ENCODE results near the gene DEPDC4.

DEPDC4 gene

DNA sequence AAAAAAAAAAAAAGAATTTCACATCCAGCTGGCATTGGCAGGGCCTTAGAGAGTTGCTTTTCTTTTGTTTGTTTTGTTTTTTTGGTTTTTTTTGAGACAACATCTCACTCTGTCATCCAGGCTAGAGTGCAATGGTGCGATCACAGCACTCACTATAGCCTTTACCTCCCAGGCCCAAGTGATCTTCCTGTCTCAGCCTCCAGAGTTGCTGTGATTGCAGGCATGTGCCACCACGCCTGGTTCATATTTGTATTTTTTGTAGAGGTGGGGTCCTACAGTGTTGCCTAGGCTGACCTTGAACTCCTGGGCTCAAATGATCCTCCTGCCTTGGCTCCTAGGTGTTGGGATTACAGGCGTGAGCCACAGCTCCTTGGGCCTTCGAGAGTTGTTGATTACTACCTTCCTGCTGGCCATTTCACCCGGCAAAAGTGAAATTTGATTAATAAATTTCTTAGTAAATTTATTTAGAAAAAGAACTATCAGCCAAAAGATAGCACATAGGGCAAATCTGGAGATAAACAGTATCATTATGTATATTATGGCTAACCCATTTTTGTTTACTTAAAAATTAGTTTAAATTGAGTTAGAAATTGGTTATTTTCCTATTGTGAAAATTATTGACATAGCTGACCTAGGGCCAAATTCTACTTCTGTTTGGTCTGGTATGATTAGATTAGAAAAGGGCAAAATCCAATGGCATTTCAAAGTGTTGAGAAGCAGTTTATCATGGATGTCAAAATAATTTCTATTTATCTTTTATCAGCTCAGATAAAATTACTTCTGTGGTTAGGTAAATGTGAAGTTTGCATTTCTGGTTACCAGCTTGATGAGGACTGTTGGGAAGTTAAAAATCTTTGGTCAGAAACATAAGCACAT, 53.6 kb downstream of the DEPDC4 start:
- no peak for DNase-seq

DNA sequence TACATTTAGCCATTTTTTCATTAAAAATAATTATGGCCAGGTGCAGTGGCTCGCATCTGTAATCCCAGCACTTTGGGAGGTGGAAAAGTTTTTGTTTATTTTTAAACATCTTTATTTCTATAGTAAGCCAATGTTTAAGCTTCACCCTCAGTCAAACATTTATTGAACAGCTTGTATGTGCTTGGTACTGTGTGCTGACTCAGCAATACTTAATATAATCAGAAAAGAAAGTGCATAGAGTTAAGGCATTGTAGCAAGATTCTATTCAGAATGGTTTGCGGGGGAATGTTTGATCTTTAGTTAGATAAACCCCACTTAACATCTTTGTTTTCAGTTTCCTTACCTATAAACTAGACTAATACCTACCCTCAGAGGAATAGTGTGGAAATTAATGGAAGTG, 55.2 kb downstream of the DEPDC4 start:
- DNase-seq: no peak

DNA sequence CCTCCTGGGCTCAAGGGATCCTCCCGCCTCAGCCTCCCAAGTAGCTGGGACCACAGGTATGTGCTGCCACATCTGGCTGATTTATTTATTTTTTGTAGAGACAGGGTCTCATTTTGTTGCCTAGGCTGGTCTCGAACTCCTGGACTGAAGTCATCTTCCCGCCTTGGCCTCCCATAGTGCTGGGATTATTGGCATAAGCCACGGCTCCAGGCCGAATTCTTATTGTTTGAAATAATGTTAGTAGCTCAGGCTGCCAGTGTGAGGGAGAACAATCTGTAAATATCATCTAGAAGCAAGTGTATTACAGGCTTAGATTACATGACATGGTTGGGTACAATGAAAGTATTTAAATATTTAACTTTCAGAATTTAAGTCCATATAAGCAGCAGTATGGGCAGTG, 58.0 kb downstream of the DEPDC4 start:
- no peak for DNase-seq

DNA sequence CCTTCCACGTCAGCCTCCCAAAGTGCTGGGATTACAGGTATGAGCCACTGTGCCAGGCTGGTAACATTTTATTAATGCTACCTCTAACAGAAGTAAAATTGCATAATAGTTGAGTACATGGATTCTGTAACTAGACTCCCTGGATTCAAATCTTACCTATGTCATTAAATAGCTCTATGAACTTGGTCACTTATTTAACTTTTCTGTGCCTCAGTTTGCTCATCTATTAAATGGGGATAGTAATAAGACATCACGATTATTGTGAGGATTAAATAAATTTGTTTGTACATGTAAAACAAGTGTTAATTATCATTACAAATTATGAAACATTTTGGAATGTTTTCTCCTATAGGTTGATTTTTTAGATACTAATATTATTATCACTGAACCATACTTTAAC, 59.6 kb downstream of the DEPDC4 start:
- no peak for DNase-seq

DNA sequence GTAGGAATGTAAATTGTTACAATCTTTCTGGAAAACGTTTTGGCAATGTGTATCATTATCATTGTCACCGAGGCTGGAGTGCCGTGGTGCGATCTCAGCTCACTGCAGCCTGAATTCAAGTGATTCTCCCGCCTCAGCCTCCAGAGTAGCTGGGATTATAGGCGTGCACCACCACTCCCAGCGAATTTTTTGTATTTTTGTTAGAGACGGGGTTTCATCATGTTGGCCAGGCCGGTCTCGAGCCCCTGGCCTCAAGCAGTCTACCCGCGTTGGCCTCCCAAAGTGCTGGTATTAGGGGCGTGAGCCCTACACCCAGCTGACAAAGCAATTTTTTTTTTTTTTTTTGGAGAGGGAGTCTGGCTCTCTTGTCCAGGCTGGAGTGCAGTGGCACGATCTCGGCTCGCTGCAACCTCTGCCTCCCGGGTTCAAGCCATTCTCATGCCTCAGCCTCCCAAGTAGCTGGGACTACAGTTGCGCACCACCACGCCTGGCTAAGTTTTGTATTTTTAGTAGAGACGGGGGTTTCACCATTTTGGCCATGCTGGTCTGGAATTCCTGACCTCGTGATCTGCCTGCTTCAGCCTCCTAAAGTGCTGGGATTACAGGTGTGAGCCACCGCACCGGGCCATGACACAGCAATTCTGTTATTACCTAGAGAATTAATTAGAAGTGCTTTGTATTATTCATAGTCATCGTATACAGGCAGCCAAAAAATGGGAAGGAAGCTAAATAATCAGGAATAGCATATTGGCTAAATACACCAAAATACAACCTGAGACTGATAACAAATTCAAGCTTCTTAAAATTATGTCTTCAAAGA, 65.1 kb downstream of the DEPDC4 start:
- DNase-seq: no peak

DNA sequence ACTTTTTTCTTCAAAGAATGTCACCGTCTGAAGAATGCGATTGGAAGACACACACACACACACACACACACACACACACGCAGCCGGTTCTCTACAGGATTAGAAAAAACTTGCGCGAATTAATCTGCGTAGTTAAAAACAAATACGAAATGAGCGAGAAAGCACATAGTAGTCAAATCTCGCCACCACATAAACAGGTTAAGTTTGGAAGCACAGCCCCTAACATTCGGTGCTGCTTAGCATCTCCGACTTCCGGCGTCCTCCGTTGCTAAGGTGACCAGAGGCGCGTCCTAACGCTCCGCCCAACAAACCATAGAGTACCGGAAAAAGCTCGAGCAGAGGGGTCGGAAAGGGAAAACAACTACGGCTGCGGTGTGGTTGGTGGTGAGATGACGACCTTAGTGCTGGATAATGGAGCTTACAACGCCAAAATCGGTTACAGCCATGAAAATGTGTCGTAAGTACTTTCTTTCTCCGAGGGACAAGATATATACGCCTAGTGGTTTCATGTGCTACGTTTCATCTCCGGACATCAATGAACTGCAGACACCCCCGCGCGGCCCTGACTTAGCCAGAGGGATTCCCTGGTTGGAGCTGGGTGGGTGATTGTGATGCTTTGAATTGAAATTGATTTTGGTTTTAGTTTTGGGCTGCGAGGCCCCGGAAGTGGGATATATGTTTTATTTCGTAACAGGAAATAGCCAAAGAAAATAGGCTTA, 66.3 kb downstream of the DEPDC4 start, which contains the start of gene ACTR6:
Gene ACTR6 (plus strand): TSS at position 353 of the 719 bp plus-strand sequence. CDS start 37 bp downstream, at position 390.
- DNase-seq: peak; percentile 99

DNA sequence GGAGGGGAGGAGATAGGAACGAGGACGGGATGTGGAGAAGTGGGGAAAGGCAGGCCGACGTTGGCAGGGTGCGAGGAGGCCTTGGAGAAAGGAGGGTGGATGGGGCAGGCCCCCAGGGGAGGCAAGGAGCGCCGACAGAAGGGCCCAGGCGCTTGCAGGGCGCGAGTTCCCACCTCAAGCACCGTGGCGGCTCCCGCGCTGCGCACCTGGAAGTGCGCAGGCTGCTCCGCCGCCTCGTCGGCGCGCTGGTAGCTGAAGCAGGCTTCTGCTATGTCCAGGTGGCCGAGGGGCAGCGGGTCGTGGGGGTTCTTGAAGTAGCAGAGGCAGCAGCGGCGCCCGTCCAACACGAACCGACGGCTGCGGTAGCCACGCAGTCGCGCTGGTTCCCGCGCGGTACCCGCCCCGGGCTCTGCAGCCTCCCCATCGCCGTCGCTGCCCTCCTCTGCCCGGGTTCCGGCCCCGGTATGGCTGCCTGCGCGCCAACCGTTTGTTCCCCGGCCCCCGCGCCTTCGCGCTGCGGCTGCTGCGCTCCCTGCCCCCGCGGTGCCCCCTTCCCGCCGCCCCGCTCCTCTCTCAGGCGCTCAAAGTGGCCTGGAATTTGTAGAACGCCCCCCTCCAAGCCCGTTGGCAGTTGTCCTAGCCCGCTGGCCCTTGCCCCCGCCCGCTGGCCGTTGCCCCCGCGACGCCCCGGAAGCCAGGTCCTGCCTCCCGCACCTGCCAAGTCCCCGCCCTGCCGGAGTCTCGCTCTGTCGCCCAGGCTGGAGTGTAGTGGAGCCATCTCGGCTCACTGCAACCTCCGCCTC, 67.3 kb downstream of the DEPDC4 start:
- peak; percentile 95 for DNase-seq

DNA sequence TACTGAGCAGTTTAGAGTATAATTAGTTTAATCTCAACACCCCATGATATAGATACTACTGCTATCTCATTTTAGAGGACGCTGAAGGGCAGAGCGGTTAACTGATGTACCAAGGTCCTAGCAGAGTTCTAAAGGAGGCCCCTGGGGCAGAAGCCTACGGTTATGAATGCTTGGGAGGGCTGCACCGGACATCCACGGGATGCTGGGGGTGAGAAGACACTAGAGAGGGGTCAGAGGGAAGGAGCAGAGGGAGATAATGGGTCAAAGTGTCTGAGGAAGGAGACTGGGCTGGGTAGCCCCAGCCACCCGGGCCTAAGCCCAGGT, 67.9 kb downstream of the DEPDC4 start:
- DNase-seq: no peak

DNA sequence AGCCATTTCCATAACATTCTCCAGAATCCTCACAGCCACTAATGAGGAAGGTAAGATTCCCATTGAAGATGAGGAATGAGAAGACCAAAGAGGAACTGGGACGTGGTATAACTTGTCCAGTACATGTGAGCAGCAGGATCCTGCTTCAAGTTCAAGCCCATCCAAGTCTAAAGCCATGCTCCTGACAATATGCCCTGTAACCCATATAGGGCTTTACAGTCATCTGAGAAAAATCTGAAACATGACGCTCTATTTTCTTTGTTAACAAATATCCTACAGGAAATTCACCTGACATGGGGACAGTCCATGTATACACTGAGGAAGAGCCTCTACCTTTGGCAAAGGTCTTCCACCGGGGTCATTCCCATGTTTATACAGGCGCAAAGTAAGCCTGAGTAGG, 69.4 kb downstream of the DEPDC4 start:
- no peak for DNase-seq

DNA sequence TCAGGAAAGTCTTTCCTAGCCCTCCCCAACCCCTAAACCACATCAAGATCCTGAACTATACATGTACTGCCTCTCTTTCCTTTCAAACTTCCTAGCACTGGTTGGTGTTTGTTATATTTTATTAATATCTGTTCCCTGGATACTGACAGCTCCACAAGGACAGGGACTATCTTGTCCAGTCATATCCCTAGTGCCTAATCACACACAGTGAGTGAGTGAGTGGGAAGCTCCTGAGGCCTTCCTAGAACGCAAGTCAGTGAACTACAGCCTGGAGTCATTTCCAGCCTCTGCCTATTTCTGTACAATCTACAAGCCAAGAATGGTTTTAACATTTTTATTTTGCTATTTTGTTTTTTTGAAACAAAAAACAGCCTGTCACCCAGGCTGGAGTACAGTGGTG, 73.8 kb downstream of the DEPDC4 start:
- DNase-seq: no peak
